ENCODE data around the gene RUNX1.

RUNX1 gene

GRCh38 chr21:34930971-34931370 is 118.1 kb downstream of the RUNX1 start:
- Histone ChIP-seq H3K4me3 (ENCODE audit: low read length) (no peak overlapping the region), H3K27me3 (ENCODE audit: insufficient read depth, low read length) (no peaks in the 10 kb centered on the region), H3K9me3 (ENCODE audit: insufficient read depth, low read depth, low read length) (no peaks in the 10 kb centered on the region), H3K9ac (ENCODE audit: low read depth, low read length) (no peak overlapping the region), H3K27ac (ENCODE audit: low read depth, low read length) (no peak overlapping the region), H3K4me1 (ENCODE audit: insufficient read depth, low read length) (no peaks in the 10 kb centered on the region; the same call in 1 of the 2 replicates), H3K36me3 (ENCODE audit: insufficient read depth, low read length) (no peaks in the 10 kb centered on the region)
- 46% methylated on average over 2 of the region's 3 CpGs for WGBS

GRCh38 chr21:34928637-34929036 is 120.5 kb downstream of the RUNX1 start:
- Histone ChIP-seq H3K4me1 (ENCODE audit: insufficient read depth, low read length) (no peaks in the 10 kb centered on the region; the same call in 1 of the 2 replicates), H3K27ac (ENCODE audit: low read depth, low read length) (no peak overlapping the region)
- WGBS = 100% methylated on average over 3 of the region's 4 CpGs

GRCh38 chr21:34927992-34928391 is 121.1 kb downstream of the RUNX1 start:
- Histone ChIP-seq H3K27me3 (ENCODE audit: insufficient read depth, low read length) (no peaks in the 10 kb centered on the region), H3K4me3 (ENCODE audit: low read length) (no peak overlapping the region), H3K4me1 (ENCODE audit: insufficient read depth, low read length) (no peaks in the 10 kb centered on the region; the same call in 1 of the 2 replicates), H3K27ac (ENCODE audit: low read depth, low read length) (no peak overlapping the region), H3K9ac (ENCODE audit: low read depth, low read length) (no peak overlapping the region), H3K36me3 (ENCODE audit: insufficient read depth, low read length) (no peaks in the 10 kb centered on the region), H3K9me3 (ENCODE audit: insufficient read depth, low read depth, low read length) (no peaks in the 10 kb centered on the region)
- WGBS = 93% methylated on average over 2 of the region's 2 CpGs

More at GRCh38 chr21:34928637-34929036, 120.5 kb downstream of the RUNX1 start:
- Histone ChIP-seq H3K27me3 (ENCODE audit: insufficient read depth, low read length) (no peaks in the 10 kb centered on the region), H3K4me3 (ENCODE audit: low read length) (no peak overlapping the region), H3K36me3 (ENCODE audit: insufficient read depth, low read length) (no peaks in the 10 kb centered on the region), H3K9me3 (ENCODE audit: insufficient read depth, low read depth, low read length) (no peaks in the 10 kb centered on the region), H3K9ac (ENCODE audit: low read depth, low read length) (no peak overlapping the region)

GRCh38 chr21:34926803-34927467 is 122.2 kb downstream of the RUNX1 start:
- H3K36me3 ChIP-seq (ENCODE audit: insufficient read depth, low read length) = no peaks in the 10 kb centered on the region
- H3K27me3 ChIP-seq (ENCODE audit: insufficient read depth, low read length) = no peaks in the 10 kb centered on the region
- WGBS = 86% methylated on average over 6 of the region's 6 CpGs
- no peaks in the 10 kb centered on the region for H3K9me3 ChIP-seq (ENCODE audit: insufficient read depth, low read depth, low read length)
- H3K9ac ChIP-seq (ENCODE audit: low read depth, low read length) = no peak overlapping the region
- H3K4me3 ChIP-seq (ENCODE audit: low read length) = no peak overlapping the region
- H3K4me1 ChIP-seq (ENCODE audit: insufficient read depth, low read length) = no peaks in the 10 kb centered on the region; the same call in 1 of the 2 replicates
- H3K27ac ChIP-seq (ENCODE audit: low read depth, low read length) = no peak overlapping the region

GRCh38 chr21:34925597-34925996 is 123.5 kb downstream of the RUNX1 start:
- no peak overlapping the region for H3K4me3 ChIP-seq (ENCODE audit: low read length)
- no peaks in the 10 kb centered on the region for H3K27me3 ChIP-seq (ENCODE audit: insufficient read depth, low read length)
- WGBS = 96% methylated on average over 4 of the region's 4 CpGs
- no peaks in the 10 kb centered on the region for H3K9me3 ChIP-seq (ENCODE audit: insufficient read depth, low read depth, low read length)
- no peaks in the 10 kb centered on the region for H3K36me3 ChIP-seq (ENCODE audit: insufficient read depth, low read length)
- H3K27ac ChIP-seq (ENCODE audit: low read depth, low read length) = no peak overlapping the region
- H3K9ac ChIP-seq (ENCODE audit: low read depth, low read length) = no peak overlapping the region
- H3K4me1 ChIP-seq (ENCODE audit: insufficient read depth, low read length) = no peaks in the 10 kb centered on the region; the same call in 1 of the 2 replicates

- no CpG with 5 or more reads among the region's 1 CpG for WGBS
- no peaks in the 10 kb centered on the region; the same call in 1 of the 2 replicates for H3K4me1 ChIP-seq (ENCODE audit: insufficient read depth, low read length)
- no peaks in the 10 kb centered on the region for H3K27me3 ChIP-seq (ENCODE audit: insufficient read depth, low read length)
- H3K9ac ChIP-seq (ENCODE audit: low read depth, low read length) = no peak overlapping the region
- H3K4me3 ChIP-seq (ENCODE audit: low read length) = no peak overlapping the region
- no peaks in the 10 kb centered on the region for H3K9me3 ChIP-seq (ENCODE audit: insufficient read depth, low read depth, low read length)
- H3K27ac ChIP-seq (ENCODE audit: low read depth, low read length) = no peak overlapping the region
- H3K36me3 ChIP-seq (ENCODE audit: insufficient read depth, low read length) = no peaks in the 10 kb centered on the region
Observed at GRCh38 chr21:34924771-34925419, 124.2 kb downstream of the RUNX1 start.

- Histone ChIP-seq H3K36me3 (ENCODE audit: insufficient read depth, low read length) (no peaks in the 10 kb centered on the region), H3K9me3 (ENCODE audit: insufficient read depth, low read depth, low read length) (no peaks in the 10 kb centered on the region), H3K4me3 (ENCODE audit: low read length) (no peak overlapping the region), H3K27me3 (ENCODE audit: insufficient read depth, low read length) (no peaks in the 10 kb centered on the region), H3K9ac (ENCODE audit: low read depth, low read length) (no peak overlapping the region), H3K4me1 (ENCODE audit: insufficient read depth, low read length) (no peaks in the 10 kb centered on the region; the same call in 1 of the 2 replicates), H3K27ac (ENCODE audit: low read depth, low read length) (no peak overlapping the region)
- WGBS = 92% methylated on average over 3 of the region's 3 CpGs
Observed at GRCh38 chr21:34924194-34924593, 124.9 kb downstream of the RUNX1 start.

- Histone ChIP-seq H3K27ac (ENCODE audit: low read depth, low read length) (no peak overlapping the region), H3K4me3 (ENCODE audit: low read length) (no peak overlapping the region), H3K36me3 (ENCODE audit: insufficient read depth, low read length) (no peaks in the 10 kb centered on the region), H3K4me1 (ENCODE audit: insufficient read depth, low read length) (no peaks in the 10 kb centered on the region; the same call in 1 of the 2 replicates), H3K27me3 (ENCODE audit: insufficient read depth, low read length) (no peaks in the 10 kb centered on the region), H3K9me3 (ENCODE audit: insufficient read depth, low read depth, low read length) (no peaks in the 10 kb centered on the region), H3K9ac (ENCODE audit: low read depth, low read length) (no peak overlapping the region)
- WGBS = 93% methylated on average over 4 of the region's 4 CpGs
Observed at GRCh38 chr21:34923626-34924025, 125.5 kb downstream of the RUNX1 start.

GRCh38 chr21:34923202-34923601 is 125.9 kb downstream of the RUNX1 start:
- H3K4me1 ChIP-seq (ENCODE audit: insufficient read depth, low read length) = no peaks in the 10 kb centered on the region; the same call in 1 of the 2 replicates
- H3K36me3 ChIP-seq (ENCODE audit: insufficient read depth, low read length) = no peaks in the 10 kb centered on the region
- no peak overlapping the region for H3K4me3 ChIP-seq (ENCODE audit: low read length)
- no peaks in the 10 kb centered on the region for H3K9me3 ChIP-seq (ENCODE audit: insufficient read depth, low read depth, low read length)
- 98% methylated on average over 4 of the region's 4 CpGs for WGBS
- no peak overlapping the region for H3K27ac ChIP-seq (ENCODE audit: low read depth, low read length)
- H3K9ac ChIP-seq (ENCODE audit: low read depth, low read length) = no peak overlapping the region
- no peaks in the 10 kb centered on the region for H3K27me3 ChIP-seq (ENCODE audit: insufficient read depth, low read length)

GRCh38 chr21:34922479-34922878 is 126.6 kb downstream of the RUNX1 start:
- Histone ChIP-seq H3K4me3 (ENCODE audit: low read length) (no peak overlapping the region), H3K27ac (ENCODE audit: low read depth, low read length) (no peak overlapping the region), H3K27me3 (ENCODE audit: insufficient read depth, low read length) (no peaks in the 10 kb centered on the region), H3K36me3 (ENCODE audit: insufficient read depth, low read length) (no peaks in the 10 kb centered on the region), H3K9ac (ENCODE audit: low read depth, low read length) (no peak overlapping the region), H3K4me1 (ENCODE audit: insufficient read depth, low read length) (no peaks in the 10 kb centered on the region; the same call in 1 of the 2 replicates), H3K9me3 (ENCODE audit: insufficient read depth, low read depth, low read length) (no peaks in the 10 kb centered on the region)

- no peak overlapping the region for H3K27ac ChIP-seq (ENCODE audit: low read depth, low read length)
- no peaks in the 10 kb centered on the region for H3K36me3 ChIP-seq (ENCODE audit: insufficient read depth, low read length)
Observed at GRCh38 chr21:34921151-34921550, 128.0 kb downstream of the RUNX1 start.

More at GRCh38 chr21:34921151-34921550, 128.0 kb downstream of the RUNX1 start:
- no peaks in the 10 kb centered on the region for H3K4me1 ChIP-seq (ENCODE audit: insufficient read depth, low read length)
- H3K9me3 ChIP-seq (ENCODE audit: insufficient read depth, low read depth, low read length) = no peaks in the 10 kb centered on the region
- no peak overlapping the region for H3K4me3 ChIP-seq (ENCODE audit: low read length)
- H3K27me3 ChIP-seq (ENCODE audit: insufficient read depth, low read length) = no peaks in the 10 kb centered on the region
- H3K9ac ChIP-seq (ENCODE audit: low read depth, low read length) = no peak overlapping the region

Measured in HUES64 (cell line).